Prostate gland (tissue), 2 donors: ENCODE measurements around the gene TTPAL. TPM values are rescaled to one million over a fixed set of nuclear protein-coding genes. Genes with fewer than 3 reads are reported as not detected.

Source experiments
- DNase-seq: peaks from one replicate; pipeline ENCODE4 v3.0.0-alpha.2; 2019; ENCODE audit warnings: low spot score
- H3K27ac ChIP-seq, 2 donors: fragments of 200-600 bp; sonication (generic); 2 replicates each; pipeline ENCODE4 v1.5.1; 2017 to 2019
- H3K27me3 ChIP-seq: fragments of 200-600 bp; sonication (generic); replicated peaks from 2 replicates; pipeline ENCODE4 v1.5.1; 2019; ENCODE audit not compliant: insufficient read depth
- H3K36me3 ChIP-seq, 2 donors: fragments of 200-600 bp; sonication (generic); 1 replicate in 1 of 2; 2 replicates in 1 of 2; pipeline versions ENCODE4 v1.5.1 to v1.8.1; 2017 to 2019
- H3K4me1 ChIP-seq: fragments of 200-600 bp; sonication (generic); replicated peaks from 2 replicates; pipeline ENCODE4 v1.5.1; 2019
- H3K4me3 ChIP-seq, 2 donors: fragments of 200-600 bp; sonication (generic); 2 replicates each; pipeline ENCODE4 v1.5.1; 2017 to 2019
- H3K9me3 ChIP-seq: fragments of 200-600 bp; sonication (generic); 2 replicates; pipeline ENCODE4 v1.5.1; 2017
- POLR2A ChIP-seq: fragments of 450-650 bp; IDR thresholded peaks from one replicate; pipeline ENCODE4 v1.6.1; 2016; ENCODE audit warnings: antibody characterized with exemption, mild to moderate bottlenecking
- POLR2AphosphoS5 ChIP-seq: sonication (generic); formaldehyde crosslinking; IDR thresholded peaks from one replicate; pipeline ENCODE4 v1.6.1; 2017; ENCODE audit warnings: antibody characterized with exemption
- WGBS: methylation state at CpG from one replicate; pipeline ENCODE4 v1.1.5; 2018; 5-methylcytosine and 5-hydroxymethylcytosine counted together
- intact Hi-C: fragments of 100-400 bp; cut with DNase I; formaldehyde crosslinking; loops from one replicate; pipeline ENCODE4 v1.14.2; 2022
- total RNA-seq, 2 donors: library from RNA; depleted of rRNA; stranded (reverse); fragments of >200 nt; gene quantifications; one replicate each; pipeline ENCODE4 v1.1.0, GENCODE V29; 2016
- TF ChIP-seq, protein P1 (sequence below), 4 experiments: fragments of 200-600 bp in 2 of 4; fragments of 450-650 bp in 2 of 4; sonication (generic) in 2 of 4; IDR thresholded peaks; 1 replicate in 3 of 4; 2 replicates in 1 of 4; pipeline ENCODE4 v1.5.1; 2016 to 2019; ENCODE audit warnings: antibody characterized with exemption in 4 of 4, mild to moderate bottlenecking in 2 of 4, moderate library complexity in 2 of 4

TTPAL gene
- total RNA-seq, 2 donors from 2014 or later: 11.8 to 14.8 TPM

DNA sequence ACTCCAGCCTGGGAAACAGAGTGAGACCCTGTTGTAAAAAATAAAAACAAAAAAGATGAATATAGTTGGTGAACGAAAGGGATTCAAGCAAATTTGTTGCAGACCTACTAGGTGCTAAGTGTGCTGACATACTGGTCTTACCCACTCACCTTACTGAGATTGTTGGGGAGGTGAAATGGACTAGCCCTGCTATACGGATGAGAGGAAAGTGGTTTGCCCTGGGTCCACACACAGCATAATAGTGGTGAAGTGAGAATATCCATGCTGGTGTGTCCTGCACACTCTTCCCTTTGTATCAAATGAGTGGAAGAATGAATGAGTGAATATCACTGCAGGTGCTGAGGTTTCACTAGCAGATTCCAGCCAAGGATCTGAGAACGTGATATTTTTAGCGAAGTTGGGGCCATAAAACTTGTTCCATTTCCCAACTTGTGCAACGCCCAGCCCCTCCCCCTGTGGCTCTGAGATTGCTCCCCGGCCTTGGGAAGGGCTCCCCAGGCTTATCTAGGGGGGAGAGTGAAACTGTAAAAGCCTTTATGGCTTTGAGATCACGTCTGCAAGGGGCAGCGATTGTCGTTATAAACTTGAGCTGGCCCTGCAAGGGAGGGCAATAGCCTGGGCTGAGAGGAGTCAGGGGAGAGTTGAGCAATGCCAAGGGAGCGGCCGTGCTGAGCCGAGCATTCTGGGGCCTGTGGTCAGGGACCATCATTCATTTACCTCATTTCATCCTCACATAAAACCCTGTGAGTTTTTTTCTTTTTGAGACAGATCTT lies 33.2 kb upstream of the TTPAL start:
- no peaks in the 10 kb centered on the region for H3K9me3 ChIP-seq
- DNase-seq: no peak

DNA sequence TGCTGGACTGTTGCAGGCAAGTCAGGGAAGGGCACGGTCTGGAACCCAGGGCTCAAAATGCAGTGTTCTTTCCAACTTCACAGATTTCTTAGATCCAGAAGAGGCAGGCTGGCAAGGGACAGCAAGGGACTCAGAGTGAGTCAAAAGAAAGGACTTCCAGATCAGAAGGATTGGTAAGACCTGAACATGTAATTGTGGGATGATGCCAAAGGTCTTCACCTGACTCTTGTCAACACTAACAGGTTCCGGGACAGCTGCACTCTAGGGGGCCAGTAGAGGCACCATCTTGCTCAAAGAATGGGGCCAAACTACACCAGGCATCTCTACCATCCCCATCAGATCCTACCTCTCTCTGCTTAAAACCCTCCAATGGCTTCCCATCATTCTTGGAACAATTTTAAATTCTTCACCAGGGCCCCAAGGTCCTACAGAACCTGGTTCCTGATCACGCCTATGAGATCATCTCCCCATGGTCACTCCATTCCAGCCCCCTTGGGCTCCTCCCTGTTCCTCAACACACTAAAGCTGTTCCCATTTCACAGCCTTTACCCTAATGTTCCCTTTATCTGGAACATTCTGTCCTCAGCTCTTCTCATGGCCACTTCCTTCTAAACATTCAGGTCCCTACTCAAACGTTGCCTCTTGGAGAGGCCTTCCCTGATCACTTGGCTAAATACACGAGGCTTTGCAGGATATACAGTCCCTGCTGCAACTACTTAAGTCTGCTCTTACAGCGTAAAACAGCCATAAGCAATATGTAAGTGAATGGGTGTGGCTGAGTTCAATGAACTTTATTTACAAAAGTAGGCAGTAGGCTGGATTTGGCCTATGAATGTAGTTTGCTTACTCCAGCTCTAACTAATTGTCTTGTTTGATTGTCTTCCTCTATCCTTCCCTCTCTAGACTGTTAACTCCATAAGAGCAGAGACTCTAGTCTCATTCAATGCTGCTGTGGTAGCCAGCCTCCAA lies 29.6 kb upstream of the TTPAL start:
- Histone ChIP-seq H3K9me3 (no peaks in the 10 kb centered on the region), H3K27ac (no peak overlapping the region), H3K36me3 (no peaks in the 10 kb centered on the region), H3K4me3 (no peak overlapping the region), H3K4me1 (no peaks in the 10 kb centered on the region), H3K27me3 (no peaks in the 10 kb centered on the region)
- intact Hi-C loops: no loop called here
- DNase-seq: no peak
- WGBS: 68% methylated on average over 6 of the region's 6 CpGs
- TF ChIP-seq, protein P1, sequence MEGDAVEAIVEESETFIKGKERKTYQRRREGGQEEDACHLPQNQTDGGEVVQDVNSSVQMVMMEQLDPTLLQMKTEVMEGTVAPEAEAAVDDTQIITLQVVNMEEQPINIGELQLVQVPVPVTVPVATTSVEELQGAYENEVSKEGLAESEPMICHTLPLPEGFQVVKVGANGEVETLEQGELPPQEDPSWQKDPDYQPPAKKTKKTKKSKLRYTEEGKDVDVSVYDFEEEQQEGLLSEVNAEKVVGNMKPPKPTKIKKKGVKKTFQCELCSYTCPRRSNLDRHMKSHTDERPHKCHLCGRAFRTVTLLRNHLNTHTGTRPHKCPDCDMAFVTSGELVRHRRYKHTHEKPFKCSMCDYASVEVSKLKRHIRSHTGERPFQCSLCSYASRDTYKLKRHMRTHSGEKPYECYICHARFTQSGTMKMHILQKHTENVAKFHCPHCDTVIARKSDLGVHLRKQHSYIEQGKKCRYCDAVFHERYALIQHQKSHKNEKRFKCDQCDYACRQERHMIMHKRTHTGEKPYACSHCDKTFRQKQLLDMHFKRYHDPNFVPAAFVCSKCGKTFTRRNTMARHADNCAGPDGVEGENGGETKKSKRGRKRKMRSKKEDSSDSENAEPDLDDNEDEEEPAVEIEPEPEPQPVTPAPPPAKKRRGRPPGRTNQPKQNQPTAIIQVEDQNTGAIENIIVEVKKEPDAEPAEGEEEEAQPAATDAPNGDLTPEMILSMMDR (IDR thresholded peaks at IDR 0.05): no peak
- TF ChIP-seq POLR2A (no peak), POLR2AphosphoS5 (no peak)

More for the DNA sequence above, 33.2 kb upstream of the TTPAL start:
- Histone ChIP-seq H3K27me3 (no peaks in the 10 kb centered on the region), H3K4me1 (no peaks in the 10 kb centered on the region), H3K4me3 (no peak overlapping the region), H3K36me3 (no peaks in the 10 kb centered on the region), H3K27ac (no peak overlapping the region)
- TF ChIP-seq POLR2A: no peak
- TF ChIP-seq, protein P1 (IDR thresholded peaks at IDR 0.05): no peak
- no peak for TF ChIP-seq POLR2AphosphoS5
- intact Hi-C loops: no loop called here
- WGBS: 23% methylated on average over 12 of the region's 12 CpGs

DNA sequence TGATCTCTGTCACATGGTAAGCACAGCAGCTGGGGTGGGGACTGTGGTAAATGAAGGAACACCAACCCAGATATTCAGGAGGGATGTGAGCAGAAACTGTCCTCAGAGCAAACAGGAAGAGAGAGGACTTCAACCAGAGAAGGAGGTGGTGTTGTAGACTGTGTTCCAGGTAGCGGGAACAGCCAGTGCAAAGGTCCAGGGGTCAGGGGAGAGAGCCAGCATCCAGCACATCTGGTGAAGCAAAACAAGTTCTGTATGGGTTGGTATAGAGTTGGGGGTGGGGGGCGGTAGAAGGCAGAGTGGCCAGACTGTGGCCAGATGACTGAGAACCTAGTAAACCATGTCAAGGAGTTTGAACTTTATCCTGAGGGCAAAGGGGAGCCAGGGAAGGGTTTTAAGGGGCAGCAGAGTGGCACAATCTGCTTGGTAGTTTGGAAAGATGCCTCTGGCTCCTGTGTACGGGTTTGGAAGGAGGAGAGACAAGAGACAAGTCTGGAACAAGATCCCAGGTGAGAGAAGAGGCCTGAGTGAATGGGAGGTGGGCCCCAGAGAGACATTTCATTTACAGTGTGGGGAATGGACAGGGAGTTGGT lies 27.8 kb upstream of the TTPAL start:
- H3K4me1 ChIP-seq: no peaks in the 10 kb centered on the region
- no peak overlapping the region for H3K27ac ChIP-seq
- TF ChIP-seq POLR2A (no peak), POLR2AphosphoS5 (no peak)
- TF ChIP-seq, protein P1 (IDR thresholded peaks at IDR 0.05): no peak
- intact Hi-C loops: no loop called here
- DNase-seq: no peak
- H3K9me3 ChIP-seq: no peaks in the 10 kb centered on the region
- H3K27me3 ChIP-seq: no peaks in the 10 kb centered on the region
- no peak overlapping the region for H3K4me3 ChIP-seq
- 75% methylated on average over 3 of the region's 3 CpGs for WGBS
- no peaks in the 10 kb centered on the region for H3K36me3 ChIP-seq

DNA sequence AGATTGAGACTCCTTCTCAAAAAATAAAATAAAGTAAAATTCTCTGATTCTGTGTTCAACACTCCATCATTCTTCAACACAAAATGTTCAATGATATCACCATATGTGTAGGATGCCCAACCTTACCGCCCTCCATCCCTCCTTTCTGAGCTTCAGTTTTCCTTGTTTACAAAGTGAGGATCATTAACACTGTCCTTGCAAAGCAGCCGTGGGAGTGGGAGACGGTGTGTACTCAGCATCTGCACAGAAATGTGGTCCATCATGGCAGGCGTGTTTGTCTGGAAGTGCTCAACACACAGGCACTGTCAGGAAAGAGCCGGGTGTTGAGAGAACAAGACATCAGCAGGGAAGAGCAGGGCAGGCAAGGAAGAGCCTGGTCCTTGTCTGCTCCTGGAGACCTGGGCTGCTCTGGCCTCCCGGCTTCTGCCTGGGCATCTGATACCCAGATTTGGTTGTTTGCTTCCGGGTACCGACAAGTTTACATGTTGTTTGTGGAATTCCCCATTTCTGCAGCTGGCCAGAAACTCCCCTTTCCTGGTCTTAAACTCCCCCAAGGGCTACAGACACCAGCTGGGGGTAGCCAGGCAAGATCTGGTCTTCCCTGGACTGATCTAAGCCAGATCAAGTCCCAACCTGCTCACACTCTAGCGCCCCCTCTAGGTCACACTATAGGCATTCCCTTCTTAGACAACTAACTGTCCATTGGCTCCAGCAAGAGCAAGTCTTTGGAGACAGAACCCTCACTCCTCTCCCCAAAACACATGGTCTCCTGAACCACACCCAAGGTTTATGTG lies 26.7 kb upstream of the TTPAL start:
- H3K27ac ChIP-seq: no peak overlapping the region
- WGBS: 52% methylated on average over 9 of the region's 9 CpGs
- TF ChIP-seq POLR2AphosphoS5 (no peak), POLR2A (no peak)
- TF ChIP-seq, protein P1 (IDR thresholded peaks at IDR 0.05): no peak
- H3K36me3 ChIP-seq: no peaks in the 10 kb centered on the region
- DNase-seq: no peak
- intact Hi-C loops: no loop called here
- no peak overlapping the region for H3K4me3 ChIP-seq
- H3K27me3 ChIP-seq: no peaks in the 10 kb centered on the region
- no peaks in the 10 kb centered on the region for H3K9me3 ChIP-seq
- H3K4me1 ChIP-seq: no peaks in the 10 kb centered on the region
